ENCODE data around the gene SPCS2. TPM values are rescaled to one million over a fixed set of nuclear protein-coding genes. Genes with fewer than 3 reads are reported as not detected.

The SPCS2 gene
- total RNA-seq, 4 donors from 2014 or later: 14.0 to 28.5 (median 18.3) TPM

GRCh38 chr11:74932169-74932568 lies 16.9 kb upstream of the SPCS2 start:
- Histone ChIP-seq H3K36me3 (peaks cover 0 to 64% (median 0%) of the 10 kb centered on the region in 3 donors), H3K4me3 (no peak overlapping the region), H3K4me1 (no peaks in the 10 kb centered on the region), H3K27me3 (no peaks in the 10 kb centered on the region), H3K9me3 (no peaks in the 10 kb centered on the region), H3K27ac (no peak overlapping the region)
- TF ChIP-seq, protein P1, sequence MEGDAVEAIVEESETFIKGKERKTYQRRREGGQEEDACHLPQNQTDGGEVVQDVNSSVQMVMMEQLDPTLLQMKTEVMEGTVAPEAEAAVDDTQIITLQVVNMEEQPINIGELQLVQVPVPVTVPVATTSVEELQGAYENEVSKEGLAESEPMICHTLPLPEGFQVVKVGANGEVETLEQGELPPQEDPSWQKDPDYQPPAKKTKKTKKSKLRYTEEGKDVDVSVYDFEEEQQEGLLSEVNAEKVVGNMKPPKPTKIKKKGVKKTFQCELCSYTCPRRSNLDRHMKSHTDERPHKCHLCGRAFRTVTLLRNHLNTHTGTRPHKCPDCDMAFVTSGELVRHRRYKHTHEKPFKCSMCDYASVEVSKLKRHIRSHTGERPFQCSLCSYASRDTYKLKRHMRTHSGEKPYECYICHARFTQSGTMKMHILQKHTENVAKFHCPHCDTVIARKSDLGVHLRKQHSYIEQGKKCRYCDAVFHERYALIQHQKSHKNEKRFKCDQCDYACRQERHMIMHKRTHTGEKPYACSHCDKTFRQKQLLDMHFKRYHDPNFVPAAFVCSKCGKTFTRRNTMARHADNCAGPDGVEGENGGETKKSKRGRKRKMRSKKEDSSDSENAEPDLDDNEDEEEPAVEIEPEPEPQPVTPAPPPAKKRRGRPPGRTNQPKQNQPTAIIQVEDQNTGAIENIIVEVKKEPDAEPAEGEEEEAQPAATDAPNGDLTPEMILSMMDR (IDR thresholded peaks at IDR 0.05): no peak
- TF ChIP-seq POLR2A (IDR thresholded peaks at IDR 0.05): no peak
- no peak for DNase-seq

GRCh38 chr11:74932797-74933196 lies 16.3 kb upstream of the SPCS2 start:
- Histone ChIP-seq H3K4me1 (no peaks in the 10 kb centered on the region), H3K36me3 (peaks cover 0 to 60% (median 0%) of the 10 kb centered on the region in 3 donors)
- TF ChIP-seq, protein P1 (IDR thresholded peaks at IDR 0.05): no peak
- TF ChIP-seq POLR2A (IDR thresholded peaks at IDR 0.05): no peak

GRCh38 chr11:74933765-74934164 lies 15.3 kb upstream of the SPCS2 start:
- DNase-seq: no peak
- no peak overlapping the region for H3K27ac ChIP-seq
- no peaks in the 10 kb centered on the region for H3K27me3 ChIP-seq
- no peak overlapping the region for H3K4me3 ChIP-seq
- peaks cover 0 to 54% (median 0%) of the 10 kb centered on the region in 3 donors for H3K36me3 ChIP-seq
- no peaks in the 10 kb centered on the region for H3K4me1 ChIP-seq
- H3K9me3 ChIP-seq: no peaks in the 10 kb centered on the region
- TF ChIP-seq, protein P1 (IDR thresholded peaks at IDR 0.05): no peak
- TF ChIP-seq POLR2A (IDR thresholded peaks at IDR 0.05): no peak

More at GRCh38 chr11:74932797-74933196, 16.3 kb upstream of the SPCS2 start:
- no peaks in the 10 kb centered on the region for H3K27me3 ChIP-seq
- H3K9me3 ChIP-seq: no peaks in the 10 kb centered on the region
- no peak overlapping the region for H3K27ac ChIP-seq
- no peak overlapping the region for H3K4me3 ChIP-seq
- no peak for DNase-seq

DNA sequence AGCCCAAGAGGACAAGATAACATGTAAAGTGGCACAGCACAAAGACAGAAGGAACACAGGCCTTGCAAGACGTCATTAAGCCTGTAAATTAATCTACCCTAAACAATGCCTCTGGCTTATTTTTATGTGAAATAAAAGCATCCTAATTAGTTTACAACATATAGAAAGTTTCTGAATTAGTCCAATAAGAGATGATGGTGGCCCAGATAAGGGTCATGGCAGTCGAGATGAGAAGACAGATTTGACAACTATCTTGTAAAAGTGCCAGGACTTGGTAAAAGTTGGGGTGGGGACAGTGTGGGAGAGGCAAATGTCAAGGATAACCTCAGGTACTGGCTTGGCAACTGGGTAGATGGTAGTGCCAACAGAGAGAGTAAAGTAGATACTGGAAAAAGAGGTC lies 13.8 kb upstream of the SPCS2 start:
- Histone ChIP-seq H3K4me1 (no peaks in the 10 kb centered on the region), H3K27me3 (no peaks in the 10 kb centered on the region), H3K9me3 (no peaks in the 10 kb centered on the region), H3K27ac (no peak overlapping the region), H3K4me3 (no peak overlapping the region), H3K36me3 (peaks cover 0 to 46% (median 0%) of the 10 kb centered on the region in 3 donors)
- TF ChIP-seq POLR2A (IDR thresholded peaks at IDR 0.05): no peak
- TF ChIP-seq, protein P1 (IDR thresholded peaks at IDR 0.05): no peak
- DNase-seq: no peak

- no peaks in the 10 kb centered on the region for H3K9me3 ChIP-seq
- peaks cover 0 to 50% (median 0%) of the 10 kb centered on the region in 3 donors for H3K36me3 ChIP-seq
- H3K4me3 ChIP-seq: no peak overlapping the region
- DNase-seq: no peak
- no peak overlapping the region for H3K27ac ChIP-seq
- no peak for TF ChIP-seq POLR2A (IDR thresholded peaks at IDR 0.05)
- TF ChIP-seq, protein P1 (IDR thresholded peaks at IDR 0.05): no peak
- no peaks in the 10 kb centered on the region for H3K4me1 ChIP-seq
- H3K27me3 ChIP-seq: no peaks in the 10 kb centered on the region
Observed at GRCh38 chr11:74936087-74936486, 13.0 kb upstream of the SPCS2 start.

- Histone ChIP-seq H3K4me3 (no peak overlapping the region), H3K27me3 (no peaks in the 10 kb centered on the region), H3K27ac (no peak overlapping the region), H3K9me3 (no peaks in the 10 kb centered on the region), H3K36me3 (peaks cover 0 to 55% (median 0%) of the 10 kb centered on the region in 3 donors), H3K4me1 (no peaks in the 10 kb centered on the region)
- no peak for DNase-seq
- TF ChIP-seq POLR2A (IDR thresholded peaks at IDR 0.05): no peak
Observed at GRCh38 chr11:74936976-74937375, 12.1 kb upstream of the SPCS2 start.

Measured in Peyer's patch (tissue), 4 donors.